Karpas-422 (cell line): ENCODE results near the gene XIST. TPM values are rescaled to one million over a fixed set of nuclear protein-coding genes. Genes with fewer than 3 reads are reported as not detected.
"Not testable (repeated sequence)": the region's sequence is repeated elsewhere in the genome, so short reads cannot be mapped to it uniquely, and the experiment has no call there.

Experiments
- DNase-seq: peaks from one replicate; pipeline ENCODE4 v3.0.0-alpha.2; 2015
- H2AFZ ChIP-seq: fragments of 200-600 bp; sonication (generic); 2 replicates; pipeline ENCODE4 v1.6.1; 2014; ENCODE audit warnings: antibody characterized with exemption, low read length, mixed read lengths
- H3K27ac ChIP-seq: fragments of 200-600 bp; sonication (generic); 2 replicates; pipeline ENCODE4 v1.5.1; 2014; ENCODE audit warnings: mild to moderate bottlenecking, low read length, moderate library complexity
- H3K27me3 ChIP-seq: fragments of 200-600 bp; sonication (generic); 2 replicates; pipeline ENCODE4 v1.6.1; 2014; ENCODE audit warnings: low read length, mixed read lengths
- H3K36me3 ChIP-seq: fragments of 200-600 bp; sonication (generic); 2 replicates; pipeline ENCODE4 v1.6.1; 2014; ENCODE audit warnings: low read length, mixed read lengths; ENCODE audit not compliant: insufficient read depth
- H3K4me1 ChIP-seq: fragments of 200-600 bp; sonication (generic); 2 replicates; pipeline ENCODE4 v1.6.1; 2014; ENCODE audit warnings: mild to moderate bottlenecking, low read length, mixed read lengths
- H3K4me2 ChIP-seq: fragments of 200-600 bp; sonication (generic); 2 replicates; pipeline ENCODE4 v1.6.1; 2014; ENCODE audit warnings: low read length, low read depth, mild to moderate bottlenecking; ENCODE audit not compliant: poor library complexity, severe bottlenecking
- H3K4me3 ChIP-seq: fragments of 200-600 bp; sonication (generic); 2 replicates; pipeline ENCODE4 v1.5.1; 2014; ENCODE audit warnings: mild to moderate bottlenecking, antibody characterized with exemption, low read length, mixed read lengths
- H3K79me2 ChIP-seq: fragments of 200-600 bp; sonication (generic); 2 replicates; pipeline ENCODE4 v1.6.1; 2014; ENCODE audit warnings: mild to moderate bottlenecking, low read length, mixed read lengths
- H3K9ac ChIP-seq: fragments of 200-600 bp; sonication (generic); 2 replicates; pipeline ENCODE4 v1.6.0; 2014; ENCODE audit warnings: low read length
- H3K9me2 ChIP-seq: fragments of 200-600 bp; sonication (generic), shearing (Covaris generic); replicated peaks from 2 replicates; pipeline ENCODE4 v1.6.0; 2014; ENCODE audit warnings: mild to moderate bottlenecking, low read length, moderate library complexity; ENCODE audit not compliant: insufficient read depth
- H3K9me3 ChIP-seq: fragments of 300-700, 200-600 bp; sonication (generic); 2 replicates; pipeline ENCODE4 v1.6.1; 2014; ENCODE audit warnings: low read length, mixed read lengths
- H4K20me1 ChIP-seq: fragments of 200-600 bp; sonication (generic); 2 replicates; pipeline ENCODE4 v1.6.1; 2014; ENCODE audit warnings: mild to moderate bottlenecking, antibody characterized with exemption, low read length, low read depth; ENCODE audit not compliant: insufficient read depth
- total RNA-seq: library from RNA; depleted of rRNA; stranded (reverse); fragments of >200 nt; shearing (Covaris generic); gene quantifications from 2 replicates; pipeline ENCODE4 v1.2.3, GENCODE V29; 2014; ENCODE audit warnings: low replicate concordance; rRNA removed

Gene XIST
- 127 and 256 TPM in 2 replicates for total RNA-seq

DNA sequence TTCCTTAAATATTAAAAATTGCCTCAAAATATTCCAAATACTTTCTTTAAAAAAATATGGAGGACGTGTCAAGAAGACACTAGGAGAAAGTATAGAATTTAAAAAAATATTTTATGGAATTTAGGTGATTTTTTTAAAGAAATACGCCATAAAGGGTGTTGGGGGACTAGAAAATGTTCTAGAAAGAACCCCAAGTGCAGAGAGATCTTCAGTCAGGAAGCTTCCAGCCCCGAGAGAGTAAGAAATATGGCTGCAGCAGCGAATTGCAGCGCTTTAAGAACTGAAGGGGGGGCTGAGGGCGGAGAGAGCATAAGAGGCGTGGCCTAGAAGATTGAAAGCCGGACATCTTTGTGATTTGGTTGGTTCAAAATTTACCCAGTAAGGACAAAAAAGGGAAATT, at the start of gene XIST:
XIST (minus strand) TSS at position 248 of the 400 bp plus-strand sequence.
- Histone ChIP-seq H2AFZ (no peak within 1 kb of the TSS), H3K27ac (peak within 1 kb of the TSS; percentile 82), H3K9me2 (no peaks in the 10 kb centered on the region), H3K4me3 (peak within 1 kb of the TSS; percentile 61), H3K36me3 (peaks cover 6% of the 10 kb centered on the region; the same call in 1 of the 2 replicates), H3K4me1 (peaks cover 27% of the 10 kb centered on the region), H3K4me2 (peak within 1 kb of the TSS; percentile 67), H4K20me1 (peaks cover 22% of the 10 kb centered on the region; the same call in 1 of the 2 replicates), H3K9me3 (no peaks in the 10 kb centered on the region), H3K79me2 (peaks cover 46% of the 10 kb centered on the region), H3K9ac (peak within 1 kb of the TSS; percentile 74), H3K27me3 (no peaks in the 10 kb centered on the region)
- peak; percentile 94 for DNase-seq

DNA sequence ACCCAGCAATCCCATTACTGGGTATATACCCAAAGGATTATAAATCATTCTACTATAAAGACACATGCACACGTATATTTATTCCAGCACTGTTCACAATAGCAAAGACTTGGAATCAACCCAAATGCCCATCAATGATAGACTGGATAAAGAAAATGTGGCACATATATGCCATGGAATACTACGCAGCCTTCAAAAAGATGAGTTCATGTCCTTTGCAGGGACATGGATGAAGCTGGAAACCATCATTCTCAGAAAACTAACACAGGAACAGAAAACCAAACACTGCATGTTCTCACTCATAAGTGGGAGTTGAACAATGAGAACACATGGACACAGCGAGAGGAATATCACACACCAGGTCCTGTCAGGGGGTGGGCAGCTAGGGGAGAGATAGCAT, 45.8 kb upstream of the XIST start:
- not testable (repeated sequence) for H3K9me3 ChIP-seq, H4K20me1 ChIP-seq, H3K4me1 ChIP-seq, H2AFZ ChIP-seq, H3K27me3 ChIP-seq, H3K36me3 ChIP-seq, DNase-seq, H3K9ac ChIP-seq, H3K4me2 ChIP-seq, H3K27ac ChIP-seq, H3K4me3 ChIP-seq, H3K9me2 ChIP-seq, H3K79me2 ChIP-seq

DNA sequence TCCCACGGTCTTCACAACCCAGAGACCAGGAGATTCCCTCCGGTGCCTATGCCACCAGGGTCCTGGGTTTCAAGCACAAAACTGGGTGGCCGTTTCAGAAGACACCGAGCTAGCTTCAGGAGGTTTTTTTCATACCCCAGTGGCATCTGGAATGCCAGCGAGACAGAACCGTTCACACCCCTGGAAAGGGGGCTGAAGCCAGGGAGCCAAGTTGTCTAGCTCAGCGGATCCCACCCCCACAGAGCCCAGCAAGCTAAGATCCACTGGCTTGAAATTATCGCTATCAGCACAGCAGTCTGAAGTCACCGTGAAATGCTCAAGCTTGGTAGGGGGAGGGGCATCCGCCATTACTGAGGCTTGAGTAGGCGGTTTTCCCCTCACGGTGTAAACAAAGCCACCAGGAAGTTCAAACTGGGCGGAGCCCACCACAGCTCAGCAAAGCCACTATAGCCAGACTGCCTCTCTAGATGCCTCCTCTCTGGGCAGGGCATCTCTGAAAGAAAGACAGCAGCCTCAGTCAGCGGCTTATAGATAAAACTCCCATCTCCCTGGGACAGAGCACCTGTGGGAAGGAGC, 40.1 kb upstream of the XIST start:
- H3K9me2 ChIP-seq, H3K27ac ChIP-seq, H3K9ac ChIP-seq, H4K20me1 ChIP-seq, H2AFZ ChIP-seq, H3K4me1 ChIP-seq, H3K4me3 ChIP-seq, H3K27me3 ChIP-seq, DNase-seq, H3K79me2 ChIP-seq, H3K9me3 ChIP-seq, H3K36me3 ChIP-seq: not testable (repeated sequence)
- peak overlapping the region; percentile 19 for H3K4me2 ChIP-seq

- not testable (repeated sequence) for DNase-seq
These were observed 29.7 kb upstream of the XIST start for GRCh38 chrX:73882260-73882659.

GRCh38 chrX:73877687-73878086, 25.2 kb upstream of the XIST start:
- Histone ChIP-seq H3K4me2 (no peak overlapping the region), H3K27me3 (no peaks in the 10 kb centered on the region)
- no peak for DNase-seq

More at GRCh38 chrX:73882260-73882659, 29.7 kb upstream of the XIST start:
- H3K79me2 ChIP-seq, H3K27me3 ChIP-seq, H3K9me2 ChIP-seq, H3K9me3 ChIP-seq, H3K27ac ChIP-seq, H3K4me2 ChIP-seq, H3K4me3 ChIP-seq, H2AFZ ChIP-seq, H3K9ac ChIP-seq, H3K4me1 ChIP-seq, H3K36me3 ChIP-seq, H4K20me1 ChIP-seq: not testable (repeated sequence)

DNA sequence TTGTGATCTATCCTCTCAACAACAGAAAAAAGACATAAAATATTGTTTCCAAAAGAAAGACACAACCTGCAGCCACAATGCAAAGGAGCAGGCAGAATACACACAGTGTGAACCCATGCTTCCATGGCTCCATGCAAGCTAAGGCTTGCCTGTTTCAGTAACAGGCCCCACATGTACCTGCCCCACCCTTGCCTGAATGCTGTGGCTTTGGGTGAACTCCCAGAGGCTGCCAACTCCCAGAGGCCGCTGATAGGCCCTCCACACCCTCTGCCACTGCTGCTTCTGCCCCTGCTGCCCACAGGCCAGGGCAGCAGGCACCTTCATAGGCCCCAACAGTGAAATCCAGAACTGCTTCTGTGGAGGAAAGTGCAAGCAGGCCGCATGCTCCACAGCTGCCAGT, 24.4 kb upstream of the XIST start:
- Histone ChIP-seq H3K9ac (no peak overlapping the region), H3K4me3 (no peak overlapping the region), H3K27me3 (no peaks in the 10 kb centered on the region), H2AFZ (no peak overlapping the region), H3K9me2 (no peaks in the 10 kb centered on the region), H3K27ac (no peak overlapping the region), H3K9me3 (peaks cover 9% of the 10 kb centered on the region), H3K4me2 (no peak overlapping the region), H3K36me3 (no peaks in the 10 kb centered on the region), H3K4me1 (no peaks in the 10 kb centered on the region), H4K20me1 (no peaks in the 10 kb centered on the region), H3K79me2 (no peaks in the 10 kb centered on the region)
- DNase-seq, result no peak

More at GRCh38 chrX:73877687-73878086, 25.2 kb upstream of the XIST start:
- Histone ChIP-seq H3K9me3 (peaks cover 9% of the 10 kb centered on the region), H3K79me2 (no peaks in the 10 kb centered on the region), H2AFZ (no peak overlapping the region), H4K20me1 (no peaks in the 10 kb centered on the region), H3K36me3 (no peaks in the 10 kb centered on the region), H3K4me3 (no peak overlapping the region), H3K4me1 (no peaks in the 10 kb centered on the region), H3K9ac (no peak overlapping the region), H3K27ac (no peak overlapping the region), H3K9me2 (no peaks in the 10 kb centered on the region)

GRCh38 chrX:73868916-73869315, 16.4 kb upstream of the XIST start:
- Histone ChIP-seq H3K9me2 (no peaks in the 10 kb centered on the region), H3K4me2 (no peak overlapping the region), H3K9ac (no peak overlapping the region), H3K79me2 (no peaks in the 10 kb centered on the region), H3K27me3 (no peaks in the 10 kb centered on the region), H3K36me3 (no peaks in the 10 kb centered on the region), H4K20me1 (no peaks in the 10 kb centered on the region), H3K9me3 (no peaks in the 10 kb centered on the region), H3K4me1 (no peaks in the 10 kb centered on the region), H2AFZ (no peak overlapping the region), H3K27ac (no peak overlapping the region), H3K4me3 (no peak overlapping the region)
- DNase-seq, result no peak

DNA sequence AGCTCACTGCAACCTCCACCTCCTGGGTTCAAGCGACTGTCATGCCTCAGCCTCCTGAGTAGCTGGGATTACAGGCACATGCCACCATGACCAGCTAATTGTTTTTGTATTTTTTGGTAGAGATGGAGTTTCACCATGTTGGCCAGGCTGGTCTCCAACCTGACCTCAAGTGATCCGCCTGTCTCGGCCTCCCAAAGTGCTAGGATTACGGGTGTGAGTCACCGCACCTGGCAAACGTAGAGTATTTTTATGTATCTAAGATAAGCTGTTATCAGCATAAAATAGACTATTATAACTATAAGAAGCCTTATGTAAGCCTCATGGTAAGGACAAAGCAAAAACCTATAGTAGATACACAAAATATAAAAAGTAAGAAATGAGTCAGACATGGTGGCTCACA, 14.6 kb upstream of the XIST start:
- Histone ChIP-seq H3K27ac (no peak overlapping the region), H3K4me3 (no peak overlapping the region)
- no peak for DNase-seq

More for the DNA sequence above, 14.6 kb upstream of the XIST start:
- Histone ChIP-seq H3K4me2 (no peak overlapping the region), H3K79me2 (no peaks in the 10 kb centered on the region), H3K9ac (no peak overlapping the region), H2AFZ (no peak overlapping the region), H3K4me1 (no peaks in the 10 kb centered on the region), H3K36me3 (no peaks in the 10 kb centered on the region), H4K20me1 (no peaks in the 10 kb centered on the region), H3K9me3 (no peaks in the 10 kb centered on the region), H3K27me3 (no peaks in the 10 kb centered on the region), H3K9me2 (no peaks in the 10 kb centered on the region)
